Measurements from ENCODE around the gene STK32A.

STK32A gene

DNA sequence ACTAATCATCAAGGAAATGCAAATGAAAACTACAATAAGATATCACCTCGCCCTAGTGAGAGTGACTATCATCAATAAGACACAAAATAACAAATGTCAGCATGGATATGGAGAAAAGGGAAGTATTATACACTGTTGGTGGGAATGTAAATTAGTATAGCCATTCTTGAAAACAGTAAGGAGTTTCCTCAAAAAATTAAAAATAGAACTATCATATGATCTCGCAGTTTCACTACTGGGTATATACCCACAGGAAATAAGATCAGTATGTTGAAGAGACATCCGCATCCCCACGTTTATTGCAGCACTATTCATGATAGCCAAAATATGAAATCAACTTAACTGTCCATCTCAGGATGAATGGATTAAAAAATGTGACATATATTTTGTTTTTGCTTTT, 31.6 kb upstream of the STK32A start:
- TF ChIP-seq, protein P1, sequence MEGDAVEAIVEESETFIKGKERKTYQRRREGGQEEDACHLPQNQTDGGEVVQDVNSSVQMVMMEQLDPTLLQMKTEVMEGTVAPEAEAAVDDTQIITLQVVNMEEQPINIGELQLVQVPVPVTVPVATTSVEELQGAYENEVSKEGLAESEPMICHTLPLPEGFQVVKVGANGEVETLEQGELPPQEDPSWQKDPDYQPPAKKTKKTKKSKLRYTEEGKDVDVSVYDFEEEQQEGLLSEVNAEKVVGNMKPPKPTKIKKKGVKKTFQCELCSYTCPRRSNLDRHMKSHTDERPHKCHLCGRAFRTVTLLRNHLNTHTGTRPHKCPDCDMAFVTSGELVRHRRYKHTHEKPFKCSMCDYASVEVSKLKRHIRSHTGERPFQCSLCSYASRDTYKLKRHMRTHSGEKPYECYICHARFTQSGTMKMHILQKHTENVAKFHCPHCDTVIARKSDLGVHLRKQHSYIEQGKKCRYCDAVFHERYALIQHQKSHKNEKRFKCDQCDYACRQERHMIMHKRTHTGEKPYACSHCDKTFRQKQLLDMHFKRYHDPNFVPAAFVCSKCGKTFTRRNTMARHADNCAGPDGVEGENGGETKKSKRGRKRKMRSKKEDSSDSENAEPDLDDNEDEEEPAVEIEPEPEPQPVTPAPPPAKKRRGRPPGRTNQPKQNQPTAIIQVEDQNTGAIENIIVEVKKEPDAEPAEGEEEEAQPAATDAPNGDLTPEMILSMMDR (conservative IDR thresholded peaks at IDR 0.05) = no peak
- H3K27ac ChIP-seq = no peak overlapping the region

- TF ChIP-seq, protein P1 (conservative IDR thresholded peaks at IDR 0.05) = no peak
- H3K27ac ChIP-seq = no peak overlapping the region
Measured at GRCh38 chr5:147204576-147204975, 30.2 kb upstream of the STK32A start.

GRCh38 chr5:147208134-147208533, 26.7 kb upstream of the STK32A start:
- H3K27ac ChIP-seq = no peak overlapping the region
- TF ChIP-seq, protein P1 (conservative IDR thresholded peaks at IDR 0.05) = no peak

DNA sequence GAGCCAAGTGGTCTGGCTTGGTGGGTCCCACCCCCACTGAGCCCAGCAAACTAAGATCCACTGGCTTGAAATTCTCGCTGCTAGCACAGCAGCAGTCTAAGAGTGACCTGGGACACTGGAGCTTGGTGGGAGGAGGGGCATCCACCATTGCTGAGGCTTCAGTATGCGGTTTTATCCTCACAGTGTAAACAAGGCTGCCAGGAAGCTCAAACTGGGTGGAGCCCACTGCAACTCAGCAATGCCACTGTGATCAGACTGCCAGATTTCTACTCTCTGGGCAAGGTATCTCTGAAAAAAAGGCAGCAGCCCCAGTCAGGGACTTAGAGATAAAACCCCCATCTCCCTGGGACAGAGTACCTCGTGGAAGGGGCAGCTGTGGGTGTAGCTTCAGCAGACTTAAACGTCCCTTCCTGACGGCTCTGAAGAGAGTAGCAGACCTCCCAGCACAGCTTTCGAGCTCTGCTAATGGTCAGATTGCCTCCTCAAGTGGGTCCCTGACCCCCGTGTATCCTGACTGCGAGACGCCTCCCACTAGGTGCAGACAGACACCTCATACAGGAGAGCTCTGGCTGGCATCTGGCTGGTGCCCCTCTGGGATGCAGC, 18.2 kb upstream of the STK32A start:
- TF ChIP-seq, protein P1 (conservative IDR thresholded peaks at IDR 0.05) = no peak
- H3K27ac ChIP-seq = peak overlapping the region; percentile 16; the same call in 1 of the 2 replicates

- TF ChIP-seq, protein P1 (conservative IDR thresholded peaks at IDR 0.05) = no peak
- H3K27ac ChIP-seq = no peak overlapping the region
Measured at GRCh38 chr5:147223343-147223742, 11.5 kb upstream of the STK32A start.

GRCh38 chr5:147223948-147224791, 10.7 kb upstream of the STK32A start:
- TF ChIP-seq, protein P1 (conservative IDR thresholded peaks at IDR 0.05) = peak; percentile 78
- no peak overlapping the region for H3K27ac ChIP-seq

DNA sequence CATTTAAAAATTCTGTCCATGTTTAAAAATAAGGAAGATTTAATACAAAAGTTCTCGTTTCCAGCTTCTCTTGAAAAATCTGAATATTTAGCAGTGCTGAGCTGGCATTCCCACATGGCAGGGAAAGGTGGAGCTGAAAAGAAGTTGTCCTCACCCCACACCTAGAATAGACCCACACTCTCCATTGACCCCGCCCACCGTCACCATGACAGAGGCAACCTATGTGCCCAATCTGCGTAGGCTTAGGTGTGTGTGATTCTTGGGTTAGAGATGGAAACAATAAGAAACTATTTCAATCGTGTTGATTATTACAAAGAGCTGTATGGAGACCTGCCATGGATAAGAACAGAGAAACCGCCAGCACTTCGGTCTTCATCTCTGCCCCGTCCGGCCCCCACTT, 8.9 kb upstream of the STK32A start:
- no peak overlapping the region for H3K27ac ChIP-seq
- TF ChIP-seq, protein P1 (conservative IDR thresholded peaks at IDR 0.05) = no peak
